Colonic mucosa (tissue), 4 donors: ENCODE measurements around the gene ADCY2. TPM values are rescaled to one million over a fixed set of nuclear protein-coding genes. Genes with fewer than 3 reads are reported as not detected.

ENCODE experiments used
- DNase-seq: peaks from one replicate; pipeline ENCODE4 v3.0.0-alpha.2; 2020
- H3K27ac ChIP-seq: fragments of 200-600 bp; one replicate; pipeline ENCODE4 v1.8.0; 2021
- H3K27me3 ChIP-seq: fragments of 200-600 bp; one replicate; pipeline ENCODE4 v1.8.0; 2021
- H3K36me3 ChIP-seq: fragments of 200-600 bp; one replicate; pipeline ENCODE4 v1.8.0; 2021
- H3K4me1 ChIP-seq: fragments of 200-600 bp; one replicate; pipeline ENCODE4 v1.8.0; 2021; ENCODE audit warnings: mild to moderate bottlenecking
- H3K4me3 ChIP-seq: fragments of 200-600 bp; one replicate; pipeline ENCODE4 v1.8.0; 2021
- H3K9ac ChIP-seq, 2 donors: one replicate each; pipeline ENCODE4 v1.7.0; 2013; ENCODE audit warnings: control low read depth in 2 of 2, low read depth in 2 of 2, low read length in 2 of 2
- H3K9me3 ChIP-seq: fragments of 200-600 bp; one replicate; pipeline ENCODE4 v1.8.0; 2021
- intact Hi-C: fragments of 100-400 bp; cut with DNase I; formaldehyde crosslinking; loops from one replicate; pipeline ENCODE4 v1.14.1; 2022
- total RNA-seq, 2 donors: library from RNA; stranded (reverse); fragmentation: NEBNext Ultra II Directional in 1 of 2; extraction: Animal tissue kit (Norgen Biotek cat#: 25700) in 1 of 2; gene quantifications; one replicate each; pipeline ENCODE4 v1.2.1, GENCODE V29; 2021
- TF ChIP-seq, protein P1 (sequence below): fragments of 200-600 bp; IDR thresholded peaks from one replicate; pipeline ENCODE4 v1.8.0; 2022; ENCODE audit warnings: antibody characterized with exemption, mild to moderate bottlenecking
- donor health status: healthy.
- donor health status: DM: no; HTN: no; CAD: no.
- donor health status: DM: no; HTN: no; CAD: no.

Gene ADCY2
- total RNA-seq, 2 donors from 2014 or later = 0.67 to 1.9 TPM

- intact Hi-C loops = no loop called here
- TF ChIP-seq, protein P1, sequence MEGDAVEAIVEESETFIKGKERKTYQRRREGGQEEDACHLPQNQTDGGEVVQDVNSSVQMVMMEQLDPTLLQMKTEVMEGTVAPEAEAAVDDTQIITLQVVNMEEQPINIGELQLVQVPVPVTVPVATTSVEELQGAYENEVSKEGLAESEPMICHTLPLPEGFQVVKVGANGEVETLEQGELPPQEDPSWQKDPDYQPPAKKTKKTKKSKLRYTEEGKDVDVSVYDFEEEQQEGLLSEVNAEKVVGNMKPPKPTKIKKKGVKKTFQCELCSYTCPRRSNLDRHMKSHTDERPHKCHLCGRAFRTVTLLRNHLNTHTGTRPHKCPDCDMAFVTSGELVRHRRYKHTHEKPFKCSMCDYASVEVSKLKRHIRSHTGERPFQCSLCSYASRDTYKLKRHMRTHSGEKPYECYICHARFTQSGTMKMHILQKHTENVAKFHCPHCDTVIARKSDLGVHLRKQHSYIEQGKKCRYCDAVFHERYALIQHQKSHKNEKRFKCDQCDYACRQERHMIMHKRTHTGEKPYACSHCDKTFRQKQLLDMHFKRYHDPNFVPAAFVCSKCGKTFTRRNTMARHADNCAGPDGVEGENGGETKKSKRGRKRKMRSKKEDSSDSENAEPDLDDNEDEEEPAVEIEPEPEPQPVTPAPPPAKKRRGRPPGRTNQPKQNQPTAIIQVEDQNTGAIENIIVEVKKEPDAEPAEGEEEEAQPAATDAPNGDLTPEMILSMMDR = no peak
- H3K4me3 ChIP-seq = peak within 1 kb of the TSS; percentile 88
- peak within 1 kb of the TSS; percentile 87 to 88 for H3K9ac ChIP-seq
- peaks cover 10% of the 10 kb centered on the region for H3K4me1 ChIP-seq
- peak; percentile 94 for DNase-seq
- no peaks in the 10 kb centered on the region for H3K36me3 ChIP-seq
- H3K9me3 ChIP-seq = no peaks in the 10 kb centered on the region
- H3K27ac ChIP-seq = peak within 1 kb of the TSS; percentile 73
- no peaks in the 10 kb centered on the region for H3K27me3 ChIP-seq
These were observed 473.0 kb downstream of the ADCY2 start, which contains the start of the genes FASTKD3 and MTRR for GRCh38 chr5:7868773-7869473. Gene FASTKD3, minus strand, starts transcription at chr5:7869031. Its CDS starts 948 bp downstream, at chr5:7868083. Gene MTRR, plus strand, starts transcription at chr5:7869148. Its CDS starts 1,647 bp downstream, at chr5:7870795.

DNA sequence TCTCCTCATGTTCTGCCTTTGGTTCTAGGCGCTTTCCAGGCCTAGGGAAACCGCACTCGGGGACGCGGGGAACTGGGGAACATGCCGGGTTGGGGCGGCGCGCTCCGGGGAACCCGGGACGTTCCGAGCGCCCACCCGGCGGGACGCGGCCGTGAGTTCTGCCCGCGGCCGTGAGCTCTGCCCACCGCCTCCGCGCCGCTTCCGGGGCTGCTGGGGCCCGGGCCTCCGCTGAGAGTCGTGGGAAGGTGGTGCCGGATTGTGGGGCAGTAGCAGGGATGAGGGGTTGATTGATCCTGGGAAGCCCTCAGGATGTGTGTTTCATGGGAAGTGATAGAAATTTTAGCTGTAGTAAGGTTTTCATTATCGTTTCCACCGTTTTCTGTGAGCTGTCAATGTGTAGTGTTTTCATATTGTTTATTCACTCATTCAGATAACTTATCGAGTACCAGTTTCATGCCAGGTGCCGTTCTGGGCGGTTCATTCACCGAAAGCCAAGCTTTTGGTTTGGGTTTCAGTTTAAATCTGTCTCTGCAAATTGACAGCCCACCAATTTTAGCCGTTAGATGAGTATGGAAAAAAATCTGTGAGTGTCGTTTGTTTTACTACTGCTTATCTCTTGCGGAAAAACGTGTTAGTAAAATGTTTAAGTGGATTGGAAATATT is 473.7 kb downstream of the ADCY2 start:
- Histone ChIP-seq H3K36me3 (no peaks in the 10 kb centered on the region), H3K27me3 (no peaks in the 10 kb centered on the region), H3K9me3 (no peaks in the 10 kb centered on the region), H3K4me3 (peak overlapping the region; percentile 88), H3K27ac (peak overlapping the region; percentile 73), H3K9ac (peak overlapping the region; percentile 87 to 88), H3K4me1 (peaks cover 10% of the 10 kb centered on the region)
- intact Hi-C loops = no loop called here
- TF ChIP-seq, protein P1 = no peak
- DNase-seq = no peak

- H3K27ac ChIP-seq = peak overlapping the region; percentile 42
- peaks cover 10% of the 10 kb centered on the region for H3K36me3 ChIP-seq
- peak; percentile 50 for DNase-seq
- H3K4me1 ChIP-seq = peaks cover 10% of the 10 kb centered on the region
- no peak overlapping the region for H3K4me3 ChIP-seq
- H3K9me3 ChIP-seq = no peaks in the 10 kb centered on the region
- H3K27me3 ChIP-seq = no peaks in the 10 kb centered on the region
- TF ChIP-seq, protein P1 = no peak
- H3K9ac ChIP-seq = no peak overlapping the region
- intact Hi-C loops = no loop called here
These were observed 475.7 kb downstream of the ADCY2 start for GRCh38 chr5:7871653-7872052.

- Histone ChIP-seq H3K4me3 (no peak overlapping the region), H3K4me1 (peaks cover 10% of the 10 kb centered on the region), H3K9ac (no peak overlapping the region), H3K27ac (no peak overlapping the region), H3K9me3 (no peaks in the 10 kb centered on the region), H3K36me3 (peaks cover 11% of the 10 kb centered on the region), H3K27me3 (no peaks in the 10 kb centered on the region)
- DNase-seq = no peak
- TF ChIP-seq, protein P1 = no peak
- intact Hi-C loops = no loop called here
These were observed 476.7 kb downstream of the ADCY2 start for GRCh38 chr5:7872517-7873130.

GRCh38 chr5:7873216-7873615 is 477.3 kb downstream of the ADCY2 start:
- no peak overlapping the region for H3K9ac ChIP-seq
- peaks cover 12% of the 10 kb centered on the region for H3K4me1 ChIP-seq
- no peak overlapping the region for H3K27ac ChIP-seq
- DNase-seq = no peak
- no peaks in the 10 kb centered on the region for H3K27me3 ChIP-seq
- H3K9me3 ChIP-seq = no peaks in the 10 kb centered on the region
- TF ChIP-seq, protein P1 = no peak
- H3K4me3 ChIP-seq = no peak overlapping the region
- intact Hi-C loops = no loop called here
- peaks cover 11% of the 10 kb centered on the region for H3K36me3 ChIP-seq
